ENCODE measurements around the gene EEPD1. TPM values are rescaled to one million over a fixed set of nuclear protein-coding genes. Genes with fewer than 3 reads are reported as not detected.
A peak's percentile ranks its signal among the peaks of the same experiment; 100 is the strongest.
"Not testable (repeated sequence)": the region's sequence is repeated elsewhere in the genome, so short reads cannot be mapped to it uniquely, and the experiment has no call there.

Gene EEPD1
- total RNA-seq, 1 donor from 2014 or later: 11.4 TPM

DNA sequence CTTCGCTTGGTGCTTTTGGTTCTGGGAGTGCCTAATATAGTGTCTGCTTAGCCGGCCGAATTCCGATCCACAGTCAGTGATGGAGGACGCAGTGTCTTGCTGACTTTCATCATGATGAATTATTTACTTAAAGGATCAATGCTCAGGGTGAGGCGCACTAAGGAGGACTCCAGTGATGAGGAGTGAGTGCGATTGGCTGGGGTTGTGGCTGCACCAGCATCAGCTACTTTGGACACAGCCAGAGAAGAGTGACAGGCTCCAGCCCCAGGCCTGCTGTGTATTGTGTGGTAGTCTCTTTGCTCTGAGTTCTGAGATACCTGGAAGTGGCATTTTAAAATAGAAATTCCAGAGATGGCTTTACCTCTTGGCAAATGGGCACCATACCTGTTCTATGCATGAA lies 163.3 kb downstream of the EEPD1 start:
- peak; percentile 18 for DNase-seq (ENCODE audit: low spot score)

DNA sequence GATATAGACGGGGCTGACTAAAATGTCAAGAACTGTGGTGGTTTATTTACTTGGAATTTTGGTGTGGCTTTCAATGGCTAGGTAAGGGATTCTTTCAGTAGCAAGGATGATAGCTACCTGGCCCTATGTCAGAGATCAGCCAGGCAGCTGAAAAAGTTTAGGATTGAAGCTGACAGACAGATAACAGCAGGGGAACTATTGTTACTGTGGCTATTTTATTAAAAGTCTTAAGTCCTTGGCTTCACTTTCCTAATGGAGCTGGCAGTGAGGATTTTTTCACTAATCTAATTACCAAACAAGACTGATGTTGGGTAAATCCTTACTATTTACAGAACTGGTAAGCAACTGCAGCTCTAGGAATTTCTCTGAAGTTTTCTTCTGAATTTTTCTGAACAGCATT lies 164.2 kb downstream of the EEPD1 start:
- DNase-seq (ENCODE audit: low spot score): no peak

DNA sequence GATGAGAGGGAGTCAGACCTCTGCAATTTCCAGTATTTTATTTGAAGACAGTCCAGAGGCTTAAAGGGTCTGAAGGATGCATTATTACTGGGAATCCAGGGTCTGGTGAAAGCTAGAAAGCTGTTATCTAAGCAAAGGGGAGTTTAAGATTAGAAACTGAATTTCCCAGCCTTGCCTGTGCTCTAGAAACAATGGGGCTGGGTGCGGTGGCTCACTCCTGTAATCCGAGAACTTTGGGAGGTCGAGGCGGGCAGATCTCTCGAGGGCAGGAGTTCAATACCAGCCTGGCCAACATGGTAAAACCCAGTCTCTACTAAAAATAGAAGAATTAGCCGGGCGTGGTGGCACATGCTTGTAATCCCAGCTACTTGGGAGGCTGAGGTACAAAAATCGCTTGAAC lies 165.1 kb downstream of the EEPD1 start:
- DNase-seq (ENCODE audit: low spot score): peak; percentile 8

DNA sequence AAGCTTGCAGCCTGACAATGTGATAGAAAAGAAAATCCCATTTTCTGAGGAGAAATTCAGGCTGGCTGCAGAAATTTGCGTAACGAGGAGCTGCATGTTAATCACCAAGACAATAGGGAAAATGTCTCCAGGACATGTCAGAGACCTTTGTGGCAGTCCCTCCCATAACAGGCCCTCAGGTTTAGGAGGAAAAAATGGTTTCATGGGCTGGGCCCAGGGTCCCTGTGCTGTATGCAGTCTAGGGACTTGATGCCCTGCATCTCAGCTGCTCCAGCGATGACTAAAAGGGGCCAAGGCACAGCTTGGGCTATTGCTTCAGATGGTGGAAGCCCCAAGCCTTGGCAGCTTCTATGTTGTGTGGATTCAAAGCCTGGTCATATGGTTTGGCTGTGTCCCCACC lies 168.2 kb downstream of the EEPD1 start:
- DNase-seq (ENCODE audit: low spot score): not testable (repeated sequence)

DNA sequence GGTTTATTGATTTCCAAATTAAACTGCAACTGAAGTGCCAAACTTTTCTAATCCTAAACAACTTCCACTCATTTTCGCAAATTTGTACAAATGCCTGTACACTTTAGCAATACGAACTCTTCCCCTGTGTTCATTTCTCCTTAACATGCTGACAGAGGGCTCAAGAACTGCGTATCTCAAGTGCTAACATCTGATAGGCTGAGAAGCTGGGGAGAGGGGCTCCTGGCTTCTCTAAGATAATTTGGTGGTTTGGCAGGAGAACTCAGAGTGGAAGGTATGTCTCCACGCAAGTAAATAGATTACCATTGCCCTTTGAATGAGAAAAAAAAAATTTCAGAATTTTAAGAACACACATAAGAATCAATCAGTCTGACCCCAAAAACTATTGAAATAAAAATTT lies 183.3 kb downstream of the EEPD1 start:
- no peak for DNase-seq (ENCODE audit: low spot score)

DNA sequence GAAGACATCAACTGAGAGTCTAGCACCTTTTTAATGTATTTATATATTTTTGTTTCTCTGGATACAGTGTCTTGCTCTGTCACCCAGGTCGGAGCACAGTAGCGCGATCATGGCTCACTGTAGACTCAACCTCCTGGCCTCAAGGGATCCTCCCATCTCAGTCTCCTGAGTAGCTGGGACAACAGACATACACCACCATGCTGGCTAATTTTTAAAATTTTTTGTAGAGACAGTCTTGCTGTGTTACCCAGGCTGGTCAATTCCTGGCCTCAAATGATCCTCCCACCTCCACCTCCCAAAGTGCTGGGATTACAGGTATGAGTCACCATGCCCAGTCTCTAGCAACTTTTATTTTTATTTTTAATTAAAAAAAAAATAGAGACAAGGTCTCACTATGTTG lies 185.2 kb downstream of the EEPD1 start:
- no peak for DNase-seq (ENCODE audit: low spot score)

DNA sequence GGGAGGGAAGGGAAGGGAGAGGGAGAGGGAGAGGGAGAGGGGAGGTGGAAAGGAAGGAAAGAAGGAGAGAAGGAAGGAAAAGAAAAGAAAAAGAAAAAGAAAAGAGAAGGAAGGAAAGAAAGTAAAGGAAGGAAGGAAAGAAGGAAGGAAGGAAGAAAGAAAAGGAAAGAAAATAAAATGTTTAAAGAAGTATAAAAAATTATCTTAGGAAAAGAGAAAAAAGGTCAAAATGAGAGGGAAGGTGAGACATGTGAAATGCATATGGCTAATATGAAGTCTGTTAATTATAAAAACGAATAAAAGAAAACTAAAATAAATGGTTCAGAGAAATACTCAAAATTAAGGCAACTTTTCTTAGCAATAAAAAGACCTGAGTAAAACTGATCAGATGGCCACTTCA lies 190.5 kb downstream of the EEPD1 start:
- DNase-seq (ENCODE audit: low spot score): no peak

DNA sequence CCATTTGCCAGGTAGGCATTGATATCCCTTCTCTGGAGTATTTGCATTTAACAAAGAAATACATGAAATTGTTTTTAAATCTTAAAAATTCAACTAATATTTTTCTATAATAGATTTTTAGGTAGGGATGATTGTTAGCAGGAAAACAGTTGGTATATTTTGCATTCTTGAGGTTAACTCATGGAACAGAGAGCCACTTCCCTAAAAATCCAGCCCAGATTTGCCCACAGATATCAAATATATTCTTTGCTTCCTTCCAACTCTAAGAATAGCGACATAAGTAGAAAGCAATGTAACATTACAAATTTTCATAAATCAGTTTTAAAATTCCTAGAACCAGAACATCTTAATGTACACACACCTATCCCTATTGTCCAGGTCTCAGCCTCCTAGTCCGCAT lies 191.6 kb downstream of the EEPD1 start:
- no peak for DNase-seq (ENCODE audit: low spot score)

DNA sequence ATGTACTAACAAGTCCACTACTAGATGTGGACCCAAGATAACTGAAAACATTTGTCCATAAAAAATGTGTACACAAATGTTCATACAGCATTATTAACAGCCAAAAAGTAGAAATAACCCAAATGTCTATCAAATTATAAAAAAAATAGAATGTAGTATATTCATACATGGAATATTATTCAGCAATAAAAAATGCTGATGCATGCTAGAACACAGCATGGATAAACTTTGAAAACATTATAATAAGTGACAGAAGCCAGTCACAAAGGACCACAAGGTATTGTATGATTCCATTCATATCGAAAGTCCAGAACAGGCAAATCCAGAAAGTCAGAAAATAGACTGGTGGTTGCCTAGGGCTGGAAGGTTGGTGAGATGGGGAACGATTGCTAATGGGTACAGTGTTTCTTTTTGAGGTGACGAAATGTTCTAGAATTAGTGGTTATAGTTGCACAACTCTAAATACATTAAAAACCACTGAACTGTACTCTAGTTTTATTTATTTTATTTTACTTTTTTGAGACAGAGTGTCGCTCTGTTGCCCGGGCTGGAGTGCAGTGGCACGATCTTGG lies 193.3 kb downstream of the EEPD1 start:
- DNase-seq (ENCODE audit: low spot score): no peak

DNA sequence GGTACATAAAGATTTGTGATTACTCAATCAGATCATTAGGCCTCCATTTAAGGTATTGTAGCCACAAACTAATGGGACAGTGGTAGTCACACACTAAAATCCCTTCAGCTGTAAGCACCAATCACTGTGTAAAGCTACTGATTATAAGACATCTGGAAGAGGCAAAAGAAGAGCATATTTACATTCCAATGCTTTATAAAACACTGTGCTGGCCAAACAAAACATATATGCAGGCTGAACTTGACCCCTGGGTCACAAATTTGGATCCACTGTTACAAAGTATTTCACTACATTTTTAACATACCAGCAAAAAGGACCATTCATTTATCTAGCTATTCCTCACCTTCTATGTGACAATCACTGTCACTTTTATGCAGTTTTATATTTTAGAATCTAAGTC lies 195.2 kb downstream of the EEPD1 start:
- DNase-seq (ENCODE audit: low spot score): no peak

DNA sequence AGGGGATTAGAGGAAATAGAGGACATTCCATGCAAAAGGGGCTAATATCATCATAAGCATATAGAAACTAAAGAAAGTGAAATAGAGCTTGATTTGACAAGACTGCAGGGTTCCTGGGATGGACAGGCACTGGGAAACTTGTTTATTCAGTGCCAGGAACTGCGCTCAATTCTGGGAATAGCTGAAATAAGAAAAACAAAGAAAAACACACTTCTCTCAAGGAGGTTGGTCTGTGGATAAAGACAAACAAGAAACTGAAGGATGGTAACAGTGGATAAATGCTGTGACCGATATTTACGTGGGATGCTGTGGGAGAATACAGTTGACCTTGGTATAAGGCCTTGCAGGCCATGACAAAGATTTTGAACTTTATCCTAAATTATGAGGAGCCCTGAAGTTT lies 195.7 kb downstream of the EEPD1 start:
- DNase-seq (ENCODE audit: low spot score): no peak

DNA sequence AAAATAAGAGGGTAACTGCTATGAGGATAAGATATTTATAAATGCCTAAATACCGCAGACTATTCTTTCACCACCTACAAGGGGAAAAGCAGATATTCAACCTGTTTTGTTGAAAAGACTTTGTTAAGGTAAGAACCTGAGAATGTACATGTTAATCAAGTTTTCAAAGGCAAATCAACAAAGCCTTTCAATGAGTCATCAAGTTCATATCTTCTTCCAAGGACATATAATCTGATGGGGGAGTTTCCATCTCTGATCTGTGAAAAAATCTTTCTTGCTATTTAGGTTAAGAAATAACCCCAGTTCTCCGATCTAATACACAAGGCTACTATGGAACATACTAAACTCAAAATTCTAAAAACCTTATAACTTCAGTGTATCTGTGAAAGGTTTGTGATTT lies 196.6 kb downstream of the EEPD1 start:
- no peak for DNase-seq (ENCODE audit: low spot score)

Other genes starting within 250 kb of the EEPD1 start
- gene ANLN, start 236.6 kb downstream of the EEPD1 start, total RNA-seq: 5.8 TPM

All from ureter (tissue), 1 donor.